Erythroblast (primary cell): ENCODE measurements around the gene MAD2L1.
"Not testable (repeated sequence)": the region's sequence is repeated elsewhere in the genome, so short reads cannot be mapped to it uniquely, and the experiment has no call there.

Experiments used
- DNase-seq, 2 experiments: peaks; one replicate each; lab custom pipeline; 2025; lab: John Stamatoyannopoulos, UW
- GATA1 ChIP-seq: IDR thresholded peaks from 2 replicates; pipeline ENCODE4 v1.6.1; 2011; ENCODE audit warnings: low read depth, mild to moderate bottlenecking, control low read depth, low read length, moderate library complexity
- POLR2A ChIP-seq: IDR thresholded peaks from 2 replicates; pipeline ENCODE4 v1.6.1; 2011; ENCODE audit warnings: mild to moderate bottlenecking, low read length

Gene MAD2L1

GRCh38 chr4:120066517-120067340, at the start of gene MAD2L1:
MAD2L1 (minus strand) TSS chr4:120066848; CDS start chr4:120066734, 114 bp downstream.
- DNase-seq = peak; percentile 98 to 99
- peak; percentile 99 for TF ChIP-seq POLR2A
- no peak for TF ChIP-seq GATA1

GRCh38 chr4:120111745-120112144, 45.1 kb upstream of the MAD2L1 start:
- TF ChIP-seq POLR2A = no peak
- no peak for DNase-seq

GRCh38 chr4:120109406-120109805, 42.8 kb upstream of the MAD2L1 start:
- TF ChIP-seq GATA1 (no peak), POLR2A (no peak)
- DNase-seq = no peak

- no peak for TF ChIP-seq GATA1
- no peak for TF ChIP-seq POLR2A
- no peak for DNase-seq
Measured at GRCh38 chr4:120105472-120105871, 38.8 kb upstream of the MAD2L1 start.

- DNase-seq = no peak
- TF ChIP-seq POLR2A = no peak
- no peak for TF ChIP-seq GATA1
Measured at GRCh38 chr4:120096508-120097297, 30.1 kb upstream of the MAD2L1 start.

GRCh38 chr4:120088507-120088906, 21.9 kb upstream of the MAD2L1 start:
- no peak for TF ChIP-seq GATA1
- TF ChIP-seq POLR2A = no peak
- DNase-seq = no peak

- not testable (repeated sequence) for DNase-seq
Measured at GRCh38 chr4:120088066-120088465, 21.4 kb upstream of the MAD2L1 start.

GRCh38 chr4:120085705-120086104, 19.1 kb upstream of the MAD2L1 start:
- DNase-seq = no peak

GRCh38 chr4:120084327-120084726, 17.7 kb upstream of the MAD2L1 start:
- TF ChIP-seq POLR2A (no peak), GATA1 (no peak)
- DNase-seq = no peak

More at GRCh38 chr4:120085705-120086104, 19.1 kb upstream of the MAD2L1 start:
- TF ChIP-seq GATA1 (no peak), POLR2A (no peak)

- TF ChIP-seq POLR2A (no peak), GATA1 (no peak)
- DNase-seq = no peak
Measured at GRCh38 chr4:120083152-120083551, 16.5 kb upstream of the MAD2L1 start.

- TF ChIP-seq GATA1 = no peak
- no peak for TF ChIP-seq POLR2A
- DNase-seq = no peak
Measured at GRCh38 chr4:120082251-120082650, 15.6 kb upstream of the MAD2L1 start.

- no peak for DNase-seq
Measured at GRCh38 chr4:120081726-120082125, 15.1 kb upstream of the MAD2L1 start.

GRCh38 chr4:120080533-120080932, 13.9 kb upstream of the MAD2L1 start:
- DNase-seq = no peak
- TF ChIP-seq POLR2A (no peak), GATA1 (no peak)

More at GRCh38 chr4:120081726-120082125, 15.1 kb upstream of the MAD2L1 start:
- TF ChIP-seq POLR2A = no peak
- TF ChIP-seq GATA1 = no peak

- no peak for DNase-seq
- no peak for TF ChIP-seq GATA1
- no peak for TF ChIP-seq POLR2A
Measured at GRCh38 chr4:120079839-120080520, 13.3 kb upstream of the MAD2L1 start.
